ENCODE measurements around the gene SLC17A3. TPM values are rescaled to one million over a fixed set of nuclear protein-coding genes. Genes with fewer than 3 reads are reported as not detected.

SLC17A3 gene, protein sequence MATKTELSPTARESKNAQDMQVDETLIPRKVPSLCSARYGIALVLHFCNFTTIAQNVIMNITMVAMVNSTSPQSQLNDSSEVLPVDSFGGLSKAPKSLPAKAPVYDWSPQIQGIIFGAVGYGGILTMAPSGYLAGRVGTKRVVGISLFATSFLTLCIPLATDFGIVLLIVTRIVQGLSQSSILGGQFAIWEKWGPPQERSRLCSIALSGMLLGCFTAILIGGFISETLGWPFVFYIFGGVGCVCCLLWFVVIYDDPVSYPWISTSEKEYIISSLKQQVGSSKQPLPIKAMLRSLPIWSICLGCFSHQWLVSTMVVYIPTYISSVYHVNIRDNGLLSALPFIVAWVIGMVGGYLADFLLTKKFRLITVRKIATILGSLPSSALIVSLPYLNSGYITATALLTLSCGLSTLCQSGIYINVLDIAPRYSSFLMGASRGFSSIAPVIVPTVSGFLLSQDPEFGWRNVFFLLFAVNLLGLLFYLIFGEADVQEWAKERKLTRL
- not detected in 2 replicates for total RNA-seq

DNA sequence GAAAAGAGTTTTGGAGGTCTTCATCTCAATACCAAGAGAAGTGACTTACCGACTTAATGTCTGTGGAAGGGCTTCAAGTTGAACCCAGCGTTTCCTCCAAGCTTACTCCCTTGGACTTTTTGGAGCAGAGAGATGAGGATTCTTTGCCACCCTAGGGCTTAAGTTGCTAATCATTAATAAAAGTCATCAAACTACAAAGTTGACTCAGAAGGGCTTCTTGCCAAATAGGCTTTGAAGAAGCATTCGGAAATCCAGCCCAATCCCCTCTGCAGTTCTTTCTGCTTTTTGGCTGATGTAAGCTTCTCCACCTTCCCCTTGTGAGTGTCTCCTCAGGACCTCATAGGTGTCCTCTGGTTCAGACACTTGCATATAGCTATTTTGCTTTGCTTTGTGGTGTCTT, at the start of gene SLC17A3:
Gene SLC17A3, minus strand, starts transcription at position 126 of the 400 bp plus-strand sequence. CDS start 5,856 bp downstream, outside the sequence.

DNA sequence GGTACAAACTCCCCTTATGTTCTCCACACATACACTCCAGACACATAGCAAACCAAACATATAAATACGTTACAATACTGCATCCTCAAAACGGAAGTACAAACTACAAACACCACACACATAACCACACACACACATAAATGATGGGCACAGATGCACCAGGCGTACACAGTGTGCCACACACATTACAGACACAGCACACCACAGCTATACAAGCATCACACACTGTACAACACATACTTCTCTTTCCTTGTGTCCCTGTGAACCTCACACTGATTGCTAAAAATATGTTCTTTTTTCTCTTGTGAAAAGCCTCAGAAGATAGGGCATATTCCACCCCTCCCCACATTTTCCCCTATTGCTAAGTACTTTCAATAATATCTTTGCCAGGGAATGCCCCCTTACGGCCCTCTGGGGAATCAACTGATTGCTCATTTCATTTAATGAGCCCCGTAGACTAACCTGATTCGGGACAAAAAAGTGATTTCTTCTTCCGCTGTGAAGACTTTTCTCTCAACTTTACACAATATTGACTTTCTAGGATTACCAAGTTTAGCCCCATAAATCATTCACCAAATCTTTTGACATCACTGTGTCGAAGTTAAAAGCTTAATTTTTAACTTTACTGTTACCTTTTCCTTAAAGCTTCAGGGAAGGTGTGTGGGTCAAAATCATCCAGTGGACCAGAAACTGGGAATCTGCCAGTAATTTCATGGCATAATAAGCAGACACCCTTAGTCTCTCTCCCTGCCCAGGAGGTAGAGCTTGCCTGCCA, 42.3 kb downstream of the SLC17A3 start, which contains the start of gene SLC17A1:
Gene SLC17A1, minus strand, starts transcription at position 521 of the 775 bp plus-strand sequence. CDS start 1,495 bp downstream, outside the sequence.

Other genes starting within 250 kb of the SLC17A3 start
- not detected in 2 replicates for gene SCGN, start 222.0 kb downstream of the SLC17A3 start, total RNA-seq
- not detected in 2 replicates for gene SLC17A4, start 119.5 kb downstream of the SLC17A3 start, total RNA-seq
- gene SLC17A1, start 42.2 kb downstream of the SLC17A3 start, total RNA-seq, result not detected in 2 replicates
- not detected in 2 replicates for gene SLC17A2, start 56.4 kb upstream of the SLC17A3 start, total RNA-seq
- 21.7 and 22.0 TPM in 2 replicates for gene TRIM38, start 88.6 kb upstream of the SLC17A3 start, total RNA-seq
- 15.4 and 20.3 TPM in 2 replicates for gene HFE, start 213.2 kb upstream of the SLC17A3 start, total RNA-seq